Esophagus (tissue), 2 donors: Measurements from ENCODE around the gene HIGD1A. TPM values are rescaled to one million over a fixed set of nuclear protein-coding genes. Genes with fewer than 3 reads are reported as not detected.

ENCODE experiments used
- H3K27ac ChIP-seq, 2 donors: one replicate each; pipeline ENCODE4 v1.5.1; 2013; ENCODE audit warnings: low read depth in 2 of 2, mild to moderate bottlenecking in 2 of 2, inconsistent platforms in 1 of 2, low read length in 1 of 2, moderate library complexity in 1 of 2
- H3K27me3 ChIP-seq, 2 donors: one replicate each; pipeline ENCODE4 v1.6.1; 2013; ENCODE audit warnings: low read length in 2 of 2, control low read depth in 1 of 2, mild to moderate bottlenecking in 1 of 2; ENCODE audit not compliant: insufficient read depth in 2 of 2, control insufficient read depth in 1 of 2
- H3K36me3 ChIP-seq, 2 donors: one replicate each; pipeline ENCODE4 v1.6.1; 2013; ENCODE audit warnings: low read length in 1 of 2; ENCODE audit not compliant: control insufficient read depth in 2 of 2, insufficient read depth in 2 of 2
- H3K4me1 ChIP-seq, 2 donors: one replicate each; pipeline ENCODE4 v1.6.1; 2013; ENCODE audit warnings: low read length in 1 of 2; ENCODE audit not compliant: control insufficient read depth in 2 of 2, insufficient read depth in 2 of 2
- H3K4me3 ChIP-seq, 2 donors: one replicate each; pipeline ENCODE4 v1.5.1; 2013; ENCODE audit warnings: low read length in 2 of 2, mild to moderate bottlenecking in 2 of 2, low read depth in 1 of 2, moderate library complexity in 1 of 2
- H3K9me3 ChIP-seq, 2 donors: one replicate each; pipeline ENCODE4 v1.6.1; 2013; ENCODE audit warnings: mild to moderate bottlenecking in 2 of 2, low read depth in 1 of 2, low read length in 1 of 2, moderate library complexity in 1 of 2; ENCODE audit not compliant: control insufficient read depth in 2 of 2, insufficient read depth in 1 of 2
- WGBS, 2 donors: extraction: QIAGEN DNeasy Blood & Tissue Kit; methylation state at CpG; one replicate each; pipeline ENCODE4 v1.1.7; 2013; 5-methylcytosine and 5-hydroxymethylcytosine counted together
- polyA plus RNA-seq, 2 donors: library from polyadenylated mRNA; stranded (reverse); fragments of 200-250 nt; gene quantifications; one replicate each; pipeline ENCODE4 v1.2.3, GENCODE V29; 2013
- donor health status: healthy with polysubstance abuse.
- donor health status: Bipolar disorder and iron deficiency.

Gene HIGD1A
- polyA plus RNA-seq, 2 donors, result 137 to 161 TPM

DNA sequence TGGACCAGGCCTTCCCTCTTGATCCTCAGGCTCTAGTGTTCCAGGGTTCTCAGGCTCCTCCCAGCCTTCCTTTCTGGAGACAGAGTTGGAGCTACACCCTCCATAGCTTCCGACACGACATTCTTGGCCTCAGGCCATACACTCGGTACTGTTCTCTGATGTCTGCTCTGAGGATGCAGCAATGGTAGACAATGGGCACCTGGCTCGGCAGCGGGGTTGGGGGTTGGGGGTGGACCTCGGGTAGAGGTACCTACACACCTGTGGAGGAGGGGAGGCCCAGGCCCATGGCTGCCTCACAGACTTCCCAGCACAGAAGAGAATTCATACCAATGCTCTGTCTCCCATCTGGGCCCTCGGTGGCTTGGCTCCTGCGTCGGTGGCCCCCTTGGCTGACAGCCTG is 52.7 kb downstream of the HIGD1A start:
- 61 to 63% methylated on average over 9 of the region's 9 CpGs for WGBS, 2 donors
- H3K9me3 ChIP-seq, result no peaks in the 10 kb centered on the region
- H3K27me3 ChIP-seq, result no peaks in the 10 kb centered on the region
- H3K4me3 ChIP-seq, result no peak overlapping the region
- H3K36me3 ChIP-seq, result no peaks in the 10 kb centered on the region
- H3K4me1 ChIP-seq, result peaks cover 0 to 9% of the 10 kb centered on the region in 2 donors
- H3K27ac ChIP-seq, result no peak overlapping the region

DNA sequence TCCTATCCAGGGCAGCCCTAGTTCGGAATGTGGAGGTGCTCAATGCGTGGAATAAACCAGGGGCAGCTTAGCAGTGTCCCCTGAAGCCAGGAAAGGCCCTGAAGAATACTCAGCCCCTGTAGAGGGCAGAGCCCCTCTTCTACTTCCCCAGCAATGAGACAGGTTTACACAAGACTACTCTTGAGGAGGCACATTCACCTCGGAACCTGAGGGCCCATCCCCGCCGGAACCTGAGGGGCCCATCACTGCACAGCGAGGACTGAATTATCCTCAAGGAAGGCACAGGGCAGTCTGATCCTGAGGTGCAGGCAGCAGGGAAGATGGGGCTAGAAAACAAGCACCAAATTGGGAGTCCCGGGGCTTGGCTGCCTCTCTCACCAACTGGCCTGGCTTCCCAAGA is 53.5 kb downstream of the HIGD1A start:
- no peaks in the 10 kb centered on the region for H3K9me3 ChIP-seq

DNA sequence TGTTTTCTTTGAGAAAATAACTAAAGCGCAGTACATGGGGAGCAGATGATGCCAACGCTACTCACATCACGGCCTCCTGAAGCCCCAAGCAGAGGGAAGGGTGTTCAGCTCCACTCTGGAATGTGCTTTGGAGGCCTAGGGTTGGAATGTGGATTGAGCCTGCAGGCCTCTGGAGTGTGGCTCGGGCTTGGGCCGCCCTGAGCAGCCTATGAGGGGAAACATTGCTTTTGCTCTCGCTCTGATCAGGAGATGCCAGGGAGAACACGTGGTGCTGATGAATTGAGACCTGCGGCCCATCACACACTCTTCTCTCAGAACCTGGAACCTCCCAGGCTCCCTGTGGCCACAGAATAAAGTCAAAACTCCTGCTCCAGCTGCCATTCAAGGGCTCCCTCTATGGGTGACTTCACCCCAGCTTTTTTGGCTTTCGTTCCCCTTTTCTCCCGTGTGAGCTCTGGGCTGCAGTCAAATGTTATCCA is 54.5 kb downstream of the HIGD1A start:
- H3K9me3 ChIP-seq, result no peaks in the 10 kb centered on the region
- H3K4me1 ChIP-seq, result peaks cover 0 to 12% of the 10 kb centered on the region in 2 donors
- WGBS, 2 donors, result 44 to 59% methylated on average over 10 of the region's 10 CpGs
- no peak overlapping the region for H3K4me3 ChIP-seq
- H3K36me3 ChIP-seq, result no peaks in the 10 kb centered on the region
- no peaks in the 10 kb centered on the region for H3K27me3 ChIP-seq
- peak overlapping the region; percentile 11 to 24 for H3K27ac ChIP-seq

More for the DNA sequence above, 53.5 kb downstream of the HIGD1A start:
- Histone ChIP-seq H3K4me1 (peaks cover 0 to 12% of the 10 kb centered on the region in 2 donors), H3K36me3 (no peaks in the 10 kb centered on the region), H3K27ac (no peak overlapping the region), H3K27me3 (no peaks in the 10 kb centered on the region), H3K4me3 (no peak overlapping the region)
- WGBS, 2 donors, result 94 to 96% methylated on average over 7 of the region's 7 CpGs

DNA sequence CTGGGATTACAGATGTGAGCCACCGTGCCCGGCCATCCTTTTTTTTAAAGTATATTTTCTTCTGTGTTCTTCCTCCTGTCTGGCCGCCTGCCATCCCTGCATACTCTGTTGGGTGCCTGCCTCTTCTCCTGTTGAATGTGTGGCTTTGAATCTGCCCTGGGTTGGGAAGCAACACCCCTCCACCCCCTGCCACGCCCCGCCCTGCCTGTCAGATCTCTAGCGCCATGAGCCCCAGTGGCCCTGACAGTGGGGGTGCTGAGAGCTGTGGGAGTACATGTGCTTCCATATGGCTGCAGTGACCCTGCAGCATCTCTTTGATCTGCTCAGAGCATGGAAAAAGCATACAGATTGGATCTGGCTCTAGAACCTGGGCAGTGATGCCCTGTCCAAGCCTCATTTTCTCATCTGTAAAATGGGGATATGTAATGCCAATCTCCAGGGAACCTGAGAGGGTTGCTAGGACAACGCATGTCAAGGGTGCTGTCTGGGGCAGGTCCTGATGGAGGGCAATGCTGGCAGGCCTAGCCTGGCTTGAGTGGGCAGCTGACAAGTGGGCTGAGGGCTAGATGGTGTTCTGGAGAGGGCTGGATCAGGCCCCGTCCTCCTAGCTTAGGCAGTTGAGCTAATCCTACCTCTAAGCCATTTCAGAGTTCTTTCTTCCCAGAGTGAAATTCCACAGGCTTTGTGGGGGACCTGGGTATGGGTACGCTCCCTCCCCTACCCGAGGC is 55.1 kb downstream of the HIGD1A start:
- H3K9me3 ChIP-seq, result no peaks in the 10 kb centered on the region
- no peaks in the 10 kb centered on the region for H3K27me3 ChIP-seq
- H3K4me1 ChIP-seq, result peaks cover 0 to 12% of the 10 kb centered on the region in 2 donors
- no peak overlapping the region for H3K4me3 ChIP-seq
- H3K27ac ChIP-seq, result peak overlapping the region; percentile 11 to 24
- no peaks in the 10 kb centered on the region for H3K36me3 ChIP-seq
- WGBS, 2 donors, result 63 to 67% methylated on average over 10 of the region's 10 CpGs

- H3K27ac ChIP-seq, result peak overlapping the region in 1 of 2 donors; percentile 8
- WGBS, 2 donors, result 35 to 46% methylated on average over 6 of the region's 6 CpGs
- no peak overlapping the region for H3K4me3 ChIP-seq
- H3K36me3 ChIP-seq, result no peaks in the 10 kb centered on the region
- H3K4me1 ChIP-seq, result peaks cover 0 to 12% of the 10 kb centered on the region in 2 donors
- no peaks in the 10 kb centered on the region for H3K9me3 ChIP-seq
- H3K27me3 ChIP-seq, result no peaks in the 10 kb centered on the region
Measured at GRCh38 chr3:42747581-42747980, 56.7 kb downstream of the HIGD1A start.

DNA sequence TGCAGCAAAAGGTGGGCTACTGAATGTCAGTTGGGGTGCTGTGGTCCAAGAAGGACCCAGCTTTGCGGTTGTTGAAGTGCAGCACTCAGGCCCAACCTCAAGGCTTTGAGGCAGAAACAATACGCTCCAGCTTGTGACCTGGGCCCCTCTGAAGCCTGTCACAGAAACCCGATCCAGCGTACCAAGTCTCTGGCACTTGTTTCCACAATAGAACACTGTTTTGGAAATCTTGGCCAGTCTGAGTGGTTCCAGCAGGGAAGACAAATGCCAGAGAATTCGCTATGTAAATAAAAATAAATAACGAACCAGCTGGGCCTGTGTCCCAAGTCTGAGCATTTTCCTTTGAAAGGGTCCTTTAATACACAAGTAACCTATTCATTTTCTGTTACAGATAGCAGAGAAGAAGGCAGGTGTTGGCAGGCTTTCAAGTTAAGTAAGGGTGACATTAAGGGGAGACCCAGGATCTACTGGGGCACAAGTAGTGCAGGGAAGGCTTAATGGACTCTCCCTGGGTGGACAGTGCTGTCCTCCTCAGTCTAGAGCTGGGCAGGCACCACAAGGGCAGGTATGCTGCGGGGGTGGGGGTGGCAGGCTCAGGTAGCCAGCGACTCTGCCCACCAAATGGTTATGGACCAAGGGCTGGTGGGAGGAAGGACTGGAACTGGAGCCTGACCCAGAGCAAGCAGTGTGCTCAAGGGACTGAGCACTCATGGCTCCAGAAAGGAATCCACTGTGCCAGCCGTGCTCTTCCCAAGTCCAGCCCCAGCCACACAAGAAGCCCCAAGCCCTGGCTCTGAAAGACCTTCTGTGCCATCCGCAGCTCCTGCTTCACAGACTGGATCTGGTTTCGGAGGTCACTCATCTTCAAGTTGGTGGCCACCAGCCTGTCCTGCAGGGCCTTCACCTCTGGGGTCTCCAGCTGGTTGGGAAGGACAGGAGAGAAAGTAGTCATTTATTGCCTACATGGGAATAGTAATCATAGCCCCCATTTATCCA is 57.5 kb downstream of the HIGD1A start:
- H3K4me3 ChIP-seq, result no peak overlapping the region
- peaks cover 0 to 12% of the 10 kb centered on the region in 2 donors for H3K4me1 ChIP-seq
- no peaks in the 10 kb centered on the region for H3K36me3 ChIP-seq
- WGBS, 2 donors, result 61 to 69% methylated on average over 11 of the region's 11 CpGs
- no peaks in the 10 kb centered on the region for H3K27me3 ChIP-seq
- H3K9me3 ChIP-seq, result no peaks in the 10 kb centered on the region
- H3K27ac ChIP-seq, result peak overlapping the region; percentile 52 to 80

DNA sequence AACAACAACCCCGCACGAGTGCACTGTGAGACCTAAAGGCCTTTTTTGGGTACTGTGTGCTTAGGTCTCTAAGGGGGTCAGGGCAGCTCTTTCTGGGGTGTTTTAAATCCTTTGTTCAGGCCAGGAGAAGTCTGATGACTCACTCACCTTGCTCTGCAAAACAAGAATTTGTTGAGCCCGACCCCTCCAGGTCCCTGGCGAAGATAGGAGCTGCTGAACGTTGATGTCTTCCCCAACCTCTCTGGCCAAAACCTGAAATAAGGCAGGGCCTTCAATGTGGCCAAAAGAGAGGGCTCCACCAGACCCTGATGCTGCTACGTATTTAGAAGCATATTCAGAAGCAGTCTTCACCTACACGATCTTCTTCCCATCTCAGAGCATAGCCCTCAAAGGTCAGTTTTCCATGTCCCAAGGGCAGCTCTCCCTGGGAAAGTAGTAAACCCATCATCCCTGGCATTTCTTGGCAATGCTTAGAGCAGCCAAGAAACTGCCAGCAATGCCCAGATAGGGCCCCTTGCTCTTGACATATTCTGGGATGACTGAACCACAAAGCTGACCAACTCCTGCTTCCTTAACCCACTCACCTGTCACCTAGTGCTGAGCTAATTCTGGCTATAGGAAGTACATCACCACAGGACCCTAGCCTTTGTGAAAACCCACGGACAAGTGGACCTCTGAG is 58.4 kb downstream of the HIGD1A start:
- Histone ChIP-seq H3K4me3 (no peak overlapping the region), H3K27ac (peak overlapping the region; percentile 52 to 80), H3K9me3 (no peaks in the 10 kb centered on the region), H3K4me1 (peaks cover 0 to 12% of the 10 kb centered on the region in 2 donors), H3K27me3 (no peaks in the 10 kb centered on the region), H3K36me3 (no peaks in the 10 kb centered on the region)
- 46 to 63% methylated on average over 8 of the region's 8 CpGs for WGBS, 2 donors

DNA sequence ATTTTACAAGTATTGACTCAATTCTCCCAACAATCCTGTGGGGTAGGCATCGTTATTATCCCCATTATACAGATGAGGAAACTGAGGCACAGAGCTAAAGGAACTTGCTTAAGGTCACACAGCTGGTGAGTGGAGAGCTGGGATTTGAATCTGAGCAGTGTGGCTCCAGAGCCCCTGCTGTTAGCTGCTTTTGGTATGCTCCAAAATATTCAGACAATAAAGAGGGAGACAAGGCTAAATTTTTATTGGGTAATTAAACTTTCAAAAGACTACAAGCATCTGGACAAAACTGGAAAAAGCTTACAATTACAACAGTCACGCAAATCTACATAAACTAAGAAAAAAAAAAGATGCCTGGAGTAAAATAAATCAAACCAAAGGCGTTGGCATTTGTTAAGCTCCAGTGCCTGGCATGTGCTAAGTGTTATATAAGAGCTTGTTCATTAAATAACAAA is 59.0 kb downstream of the HIGD1A start:
- peak overlapping the region; percentile 52 to 80 for H3K27ac ChIP-seq
- 35 to 63% methylated on average over 3 of the region's 3 CpGs for WGBS, 2 donors
- H3K9me3 ChIP-seq, result no peaks in the 10 kb centered on the region
- peaks cover 0 to 12% of the 10 kb centered on the region in 2 donors for H3K4me1 ChIP-seq
- no peaks in the 10 kb centered on the region for H3K27me3 ChIP-seq
- H3K36me3 ChIP-seq, result no peaks in the 10 kb centered on the region
- H3K4me3 ChIP-seq, result no peak overlapping the region
